Measurements from ENCODE around the gene MOGAT2. TPM values are rescaled to one million over a fixed set of nuclear protein-coding genes. Genes with fewer than 3 reads are reported as not detected.

Gene MOGAT2
- total and polyA plus RNA-seq, 7 experiments from 2014 or later = not detected

- H3K27me3 Mint-ChIP-seq = peaks cover 0 to 13% (median 0%) of the 10 kb centered on the region in 5 donors
- peak in 1 of 9 donors; percentile 8 for DNase-seq
- CTCF ChIA-PET = no interaction called here
Observed at GRCh38 chr11:75718419-75719339, 1.0 kb downstream of the MOGAT2 start.

GRCh38 chr11:75719340-75720239 lies 2.0 kb downstream of the MOGAT2 start:
- no peaks in the 10 kb centered on the region for H3K9me3 ChIP-seq (ENCODE audit: control insufficient read depth in 2 of 3, low read length in 3 of 3)
- H3K27me3 ChIP-seq (ENCODE audit: control insufficient read depth in 2 of 2, insufficient read depth in 2 of 2, low read length in 2 of 2) = no peaks in the 10 kb centered on the region
- ATAC-seq = no peak
- no peak overlapping the region for H3K4me3 Mint-ChIP-seq
- ChIA-PET CTCF (no interaction called here), POLR2A (no interaction called here)
- no peaks in the 10 kb centered on the region for H3K9me3 Mint-ChIP-seq
- H3K27ac ChIP-seq (ENCODE audit: low read depth, low read length) = no peak overlapping the region
- no peaks in the 10 kb centered on the region for H3K36me3 ChIP-seq (ENCODE audit: control insufficient read depth in 2 of 3, insufficient read depth in 3 of 3, low read length in 3 of 3)
- peaks cover 0 to 7% (median 0%) of the 10 kb centered on the region in 5 donors for H3K27me3 Mint-ChIP-seq
- no peaks in the 10 kb centered on the region for H3K36me3 Mint-ChIP-seq
- no peak overlapping the region for H3K4me3 ChIP-seq (ENCODE audit: low read length)
- DNase-seq = no peak
- H3K4me1 Mint-ChIP-seq = peaks cover 0 to 5% (median 0%) of the 10 kb centered on the region in 7 donors
- no peaks in the 10 kb centered on the region for H3K4me1 ChIP-seq (ENCODE audit: control insufficient read depth in 2 of 2, insufficient read depth in 2 of 2, low read length in 2 of 2)
- no peak overlapping the region for H3K27ac Mint-ChIP-seq
- intact Hi-C loops (cut with micrococcal nuclease) = loop anchor here in 1 of 2 donors (5.0 kb wide), 1 partner anchor 598 kb away; no protein-coding TSS in a partner anchor

More at GRCh38 chr11:75718419-75719339, 1.0 kb downstream of the MOGAT2 start:
- H3K4me3 ChIP-seq (ENCODE audit: low read length) = no peak overlapping the region
- Mint-ChIP-seq H3K4me3 (no peak overlapping the region), H3K36me3 (no peaks in the 10 kb centered on the region), H3K4me1 (peaks cover 0 to 5% (median 0%) of the 10 kb centered on the region in 7 donors), H3K27ac (no peak overlapping the region), H3K9me3 (no peaks in the 10 kb centered on the region)
- H3K4me1 ChIP-seq (ENCODE audit: control insufficient read depth in 2 of 2, insufficient read depth in 2 of 2, low read length in 2 of 2) = no peaks in the 10 kb centered on the region
- intact Hi-C loops (cut with micrococcal nuclease) = no loop called here
- no peaks in the 10 kb centered on the region for H3K36me3 ChIP-seq (ENCODE audit: control insufficient read depth in 2 of 3, insufficient read depth in 3 of 3, low read length in 3 of 3)
- POLR2A ChIA-PET = interaction anchor here (0.6 kb wide), 1 partner anchor 160 kb away, joined by 4 read pairs; no protein-coding TSS in a partner anchor
- ATAC-seq = no peak
- no peak overlapping the region for H3K27ac ChIP-seq (ENCODE audit: low read depth, low read length)
- H3K9me3 ChIP-seq (ENCODE audit: control insufficient read depth in 2 of 3, low read length in 3 of 3) = no peaks in the 10 kb centered on the region
- H3K27me3 ChIP-seq (ENCODE audit: control insufficient read depth in 2 of 2, insufficient read depth in 2 of 2, low read length in 2 of 2) = no peaks in the 10 kb centered on the region

- Mint-ChIP-seq H3K4me1 (peaks cover 0 to 5% (median 0%) of the 10 kb centered on the region in 7 donors), H3K36me3 (no peaks in the 10 kb centered on the region), H3K27ac (peak overlapping the region in 1 of 9 donors; percentile 4), H3K9me3 (no peaks in the 10 kb centered on the region), H3K4me3 (no peak overlapping the region), H3K27me3 (peaks cover 0 to 7% (median 0%) of the 10 kb centered on the region in 5 donors)
- Histone ChIP-seq H3K9me3 (ENCODE audit: control insufficient read depth in 2 of 3, low read length in 3 of 3) (no peaks in the 10 kb centered on the region), H3K4me1 (ENCODE audit: control insufficient read depth in 2 of 2, insufficient read depth in 2 of 2, low read length in 2 of 2) (no peaks in the 10 kb centered on the region), H3K36me3 (ENCODE audit: control insufficient read depth in 2 of 3, insufficient read depth in 3 of 3, low read length in 3 of 3) (no peaks in the 10 kb centered on the region), H3K4me3 (ENCODE audit: low read length) (no peak overlapping the region), H3K27ac (ENCODE audit: low read depth, low read length) (no peak overlapping the region), H3K27me3 (ENCODE audit: control insufficient read depth in 2 of 2, insufficient read depth in 2 of 2, low read length in 2 of 2) (no peaks in the 10 kb centered on the region)
- ATAC-seq = no peak
- ChIA-PET POLR2A (no interaction called here), CTCF (no interaction called here)
- no peak for DNase-seq
- intact Hi-C loops (cut with micrococcal nuclease) = loop anchor here in 1 of 2 donors (5.0 kb wide), 1 partner anchor 597 kb away; no protein-coding TSS in a partner anchor
Observed at GRCh38 chr11:75720639-75721038, 3.0 kb downstream of the MOGAT2 start.

- no peaks in the 10 kb centered on the region for H3K9me3 ChIP-seq (ENCODE audit: control insufficient read depth in 2 of 3, low read length in 3 of 3)
- POLR2A ChIA-PET = no interaction called here
- H3K4me1 Mint-ChIP-seq = peaks cover 0 to 5% (median 0%) of the 10 kb centered on the region in 7 donors
- H3K27ac ChIP-seq (ENCODE audit: low read depth, low read length) = no peak overlapping the region
- no peaks in the 10 kb centered on the region for H3K9me3 Mint-ChIP-seq
- no peaks in the 10 kb centered on the region for H3K27me3 ChIP-seq (ENCODE audit: control insufficient read depth in 2 of 2, insufficient read depth in 2 of 2, low read length in 2 of 2)
- no peak overlapping the region for H3K27ac Mint-ChIP-seq
- H3K36me3 Mint-ChIP-seq = no peaks in the 10 kb centered on the region
- no peaks in the 10 kb centered on the region for H3K4me1 ChIP-seq (ENCODE audit: control insufficient read depth in 2 of 2, insufficient read depth in 2 of 2, low read length in 2 of 2)
- no peaks in the 10 kb centered on the region for H3K36me3 ChIP-seq (ENCODE audit: control insufficient read depth in 2 of 3, insufficient read depth in 3 of 3, low read length in 3 of 3)
- DNase-seq = no peak
- ATAC-seq = no peak
- H3K4me3 ChIP-seq (ENCODE audit: low read length) = no peak overlapping the region
- intact Hi-C loops (cut with micrococcal nuclease) = loop anchor here (2.0 to 5.0 kb wide), 2 partner anchors 431 to 595 kb away; no protein-coding TSS in a partner anchor
- CTCF ChIA-PET = no interaction called here
- H3K27me3 Mint-ChIP-seq = peaks cover 0 to 1% (median 0%) of the 10 kb centered on the region in 5 donors
- H3K4me3 Mint-ChIP-seq = no peak overlapping the region
Observed at GRCh38 chr11:75721852-75722668, 4.4 kb downstream of the MOGAT2 start.

- no peak overlapping the region for H3K4me3 Mint-ChIP-seq
- peaks cover 0 to 5% (median 0%) of the 10 kb centered on the region in 7 donors for H3K4me1 Mint-ChIP-seq
- no peaks in the 10 kb centered on the region for H3K36me3 Mint-ChIP-seq
- Histone ChIP-seq H3K4me3 (ENCODE audit: low read length) (no peak overlapping the region), H3K36me3 (ENCODE audit: control insufficient read depth in 2 of 3, insufficient read depth in 3 of 3, low read length in 3 of 3) (no peaks in the 10 kb centered on the region), H3K4me1 (ENCODE audit: control insufficient read depth in 2 of 2, insufficient read depth in 2 of 2, low read length in 2 of 2) (no peaks in the 10 kb centered on the region), H3K27ac (ENCODE audit: low read depth, low read length) (no peak overlapping the region), H3K27me3 (ENCODE audit: control insufficient read depth in 2 of 2, insufficient read depth in 2 of 2, low read length in 2 of 2) (no peaks in the 10 kb centered on the region), H3K9me3 (ENCODE audit: control insufficient read depth in 2 of 3, low read length in 3 of 3) (no peaks in the 10 kb centered on the region)
- ChIA-PET CTCF (no interaction called here), POLR2A (no interaction called here)
- ATAC-seq = no peak
- intact Hi-C loops (cut with micrococcal nuclease) = loop anchor here (1.0 to 5.0 kb wide), 5 partner anchors 46 to 595 kb away; partner anchors contain the start of gene DGAT2 (in 2 of the 2)
- H3K9me3 Mint-ChIP-seq = no peaks in the 10 kb centered on the region
- no peak for DNase-seq
- H3K27ac Mint-ChIP-seq = no peak overlapping the region
- H3K27me3 Mint-ChIP-seq = no peaks in the 10 kb centered on the region
Observed at GRCh38 chr11:75722669-75723042, 5.0 kb downstream of the MOGAT2 start.
